Osteocyte (in vitro differentiated cells): ENCODE measurements around the gene CSTF3. TPM values are rescaled to one million over a fixed set of nuclear protein-coding genes. Genes with fewer than 3 reads are reported as not detected.

Experiments
- DNase-seq: peaks from one replicate; pipeline ENCODE4 v3.0.0; 2021; ENCODE audit warnings: mixed read lengths; ENCODE audit not compliant: unreplicated experiment; ENCODE audit errors: extremely low spot score
- H3K27ac Mint-ChIP-seq: one replicate; pipeline ENCODE4 v1.8.0; 2021; ENCODE audit warnings: mild to moderate bottlenecking, mixed read lengths; ENCODE audit not compliant: unreplicated experiment
- H3K27me3 Mint-ChIP-seq: one replicate; pipeline ENCODE4 v1.8.0; 2021; ENCODE audit warnings: mixed read lengths; ENCODE audit not compliant: unreplicated experiment
- H3K36me3 Mint-ChIP-seq: one replicate; pipeline ENCODE4 v1.8.0; 2021; ENCODE audit warnings: mixed read lengths; ENCODE audit not compliant: unreplicated experiment
- H3K4me1 Mint-ChIP-seq: one replicate; pipeline ENCODE4 v1.8.0; 2021; ENCODE audit warnings: mixed read lengths; ENCODE audit not compliant: unreplicated experiment
- H3K4me3 Mint-ChIP-seq: one replicate; pipeline ENCODE4 v1.8.0; 2021; ENCODE audit warnings: mild to moderate bottlenecking, moderate library complexity, mixed read lengths; ENCODE audit not compliant: unreplicated experiment
- H3K9me3 Mint-ChIP-seq: one replicate; pipeline ENCODE4 v1.8.0; 2021; ENCODE audit warnings: mixed read lengths; ENCODE audit not compliant: unreplicated experiment
- CTCF ChIP-seq: fragments of 200-600 bp; sonication (generic); IDR thresholded peaks from 2 replicates; pipeline ENCODE4 v1.5.0; 2021; ENCODE audit warnings: antibody characterized with exemption, mild to moderate bottlenecking, moderate library complexity
- total RNA-seq: library from RNA; stranded (reverse); gene quantifications from 2 replicates; pipeline ENCODE4 v1.2.1, GENCODE V29; 2021

The CSTF3 gene
- total RNA-seq, 1 donor from 2014 or later, result 27.8 TPM

GRCh38 chr11:33035011-33035410, 126.3 kb downstream of the CSTF3 start:
- no peak overlapping the region for H3K27ac Mint-ChIP-seq
- DNase-seq, result no peak
- H3K4me1 Mint-ChIP-seq, result peaks cover 3% of the 10 kb centered on the region
- no peaks in the 10 kb centered on the region for H3K27me3 Mint-ChIP-seq
- TF ChIP-seq CTCF, result no peak
- H3K9me3 Mint-ChIP-seq, result no peaks in the 10 kb centered on the region
- H3K36me3 Mint-ChIP-seq, result peaks cover 11% of the 10 kb centered on the region
- H3K4me3 Mint-ChIP-seq, result no peak overlapping the region

Other genes with a start within 250 kb of the CSTF3 start
- 2.9 and 3.7 TPM in 2 replicates for gene DEPDC7, start 145.6 kb downstream of the CSTF3 start, total RNA-seq
- 24.2 and 26.2 TPM in 2 replicates for gene TCP11L1, start 121.9 kb downstream of the CSTF3 start, total RNA-seq
- 78.8 and 80.7 TPM in 2 replicates for gene HIPK3, start 95.9 kb upstream of the CSTF3 start, total RNA-seq
- 7.2 and 7.6 TPM in 2 replicates for gene KIAA1549L, start 214.6 kb upstream of the CSTF3 start, total RNA-seq